ELR (cell line): ENCODE data around the gene UBLCP1.
A peak's percentile ranks its signal among the peaks of the same experiment; 100 is the strongest.

Source experiments
- DNase-seq: peaks from one replicate; pipeline ENCODE4 v3.0.0-alpha.2; 2015; ENCODE audit warnings: low read depth

The UBLCP1 gene

GRCh38 chr5:159313197-159313596 is 50.1 kb downstream of the UBLCP1 start:
- DNase-seq: no peak

GRCh38 chr5:159316519-159317383 is 53.7 kb downstream of the UBLCP1 start:
- DNase-seq: peak; percentile 64

DNA sequence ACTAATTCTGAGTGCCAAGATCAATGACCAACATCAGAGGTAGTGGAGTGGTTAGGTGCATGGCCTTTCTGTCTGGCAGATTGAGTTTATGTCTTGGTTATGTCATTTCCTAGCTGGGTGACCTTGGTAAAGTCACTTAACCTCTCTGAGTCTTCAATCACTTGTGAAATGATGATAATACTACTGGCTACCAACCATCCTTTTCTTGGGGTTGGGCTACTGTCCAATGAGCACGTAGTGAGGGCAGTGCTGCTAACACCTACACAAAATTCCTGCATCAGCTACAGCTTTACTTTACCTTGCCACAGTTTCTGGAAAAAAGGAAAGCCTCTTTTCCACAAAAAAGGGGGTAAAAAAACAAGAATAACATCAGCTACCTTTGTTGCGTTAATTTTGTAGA is 54.8 kb downstream of the UBLCP1 start:
- no peak for DNase-seq

DNA sequence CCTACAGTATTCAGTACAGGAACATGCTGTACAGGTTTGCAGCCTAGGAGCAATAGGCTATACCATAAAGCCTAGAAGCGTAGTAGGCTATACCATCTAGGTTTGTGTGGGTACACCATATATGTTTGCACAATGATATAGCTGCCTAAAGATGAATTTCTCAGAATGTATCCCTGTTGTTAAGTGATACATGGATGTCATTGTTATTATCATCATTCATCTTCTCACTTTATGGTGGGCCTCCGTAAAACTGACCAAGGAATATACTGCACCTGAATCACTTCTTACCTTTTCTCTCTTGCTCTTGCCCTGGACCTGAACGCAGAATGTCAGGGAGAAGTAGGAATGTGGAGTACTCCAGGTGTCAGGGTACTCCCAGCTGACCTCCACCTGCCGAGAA is 55.4 kb downstream of the UBLCP1 start:
- DNase-seq: no peak

- DNase-seq: no peak
Observed at GRCh38 chr5:159319363-159319762, 56.3 kb downstream of the UBLCP1 start.

DNA sequence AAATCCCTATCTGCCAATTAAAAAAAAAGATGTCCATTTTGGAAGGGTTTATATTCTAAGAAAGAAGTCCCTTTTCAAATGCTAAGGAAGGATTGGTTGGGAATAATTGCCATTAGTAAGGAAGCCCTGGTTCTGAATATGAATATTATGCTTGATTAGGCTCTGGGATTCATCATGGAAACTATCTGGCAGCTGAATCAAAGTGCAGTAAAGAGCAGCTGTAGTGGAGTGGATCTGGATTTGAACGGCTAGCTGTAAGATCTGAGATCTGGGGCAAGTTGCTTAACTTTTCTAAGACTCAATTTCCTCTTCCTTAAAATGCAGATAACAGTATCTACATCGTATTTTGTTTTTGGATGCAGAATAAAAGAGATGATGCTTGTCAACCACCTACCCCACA is 56.7 kb downstream of the UBLCP1 start:
- no peak for DNase-seq

- no peak for DNase-seq
Observed at GRCh38 chr5:159322180-159322579, 59.1 kb downstream of the UBLCP1 start.

GRCh38 chr5:159324102-159324755 is 61.1 kb downstream of the UBLCP1 start:
- peak; percentile 67 for DNase-seq

GRCh38 chr5:159324986-159325385 is 61.9 kb downstream of the UBLCP1 start:
- DNase-seq: no peak

DNA sequence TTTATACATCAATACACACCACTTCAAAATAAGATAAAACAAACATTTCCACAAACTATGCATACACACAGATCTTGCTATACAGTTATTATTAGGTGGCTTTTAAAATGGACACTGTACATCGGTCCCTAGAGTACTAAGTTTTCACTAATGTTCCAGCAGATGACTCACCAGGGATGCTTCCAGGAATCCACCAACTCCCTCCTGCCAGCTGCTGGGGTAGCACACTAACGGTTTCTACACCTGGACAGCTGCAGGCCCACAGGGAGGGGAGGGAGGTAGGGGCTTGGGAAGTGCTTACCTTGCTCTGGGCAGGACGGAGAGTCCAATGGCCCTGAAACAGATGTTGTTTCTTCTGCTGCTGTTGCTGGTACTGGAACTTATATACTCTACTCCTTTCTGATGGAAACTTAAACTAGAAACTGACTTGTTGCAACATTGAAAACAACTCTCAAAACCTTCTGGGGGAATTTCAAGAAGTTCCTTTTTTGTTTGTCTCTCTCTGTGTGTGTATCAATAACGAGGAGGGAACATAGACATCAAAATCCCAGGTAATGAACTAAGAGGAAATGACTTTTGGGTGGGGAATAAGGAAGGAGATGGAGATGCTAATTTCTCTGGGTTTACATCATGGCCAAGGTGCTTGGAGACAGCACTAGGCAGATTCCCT is 67.2 kb downstream of the UBLCP1 start, which contains the start of gene IL12B:
Gene IL12B, minus strand, starts transcription at position 357 of the 670 bp plus-strand sequence. CDS start 3,705 bp downstream, outside the sequence.
- peak; percentile 40 for DNase-seq

- peak; percentile 59 for DNase-seq
Observed at GRCh38 chr5:159331093-159331973, 68.2 kb downstream of the UBLCP1 start.

DNA sequence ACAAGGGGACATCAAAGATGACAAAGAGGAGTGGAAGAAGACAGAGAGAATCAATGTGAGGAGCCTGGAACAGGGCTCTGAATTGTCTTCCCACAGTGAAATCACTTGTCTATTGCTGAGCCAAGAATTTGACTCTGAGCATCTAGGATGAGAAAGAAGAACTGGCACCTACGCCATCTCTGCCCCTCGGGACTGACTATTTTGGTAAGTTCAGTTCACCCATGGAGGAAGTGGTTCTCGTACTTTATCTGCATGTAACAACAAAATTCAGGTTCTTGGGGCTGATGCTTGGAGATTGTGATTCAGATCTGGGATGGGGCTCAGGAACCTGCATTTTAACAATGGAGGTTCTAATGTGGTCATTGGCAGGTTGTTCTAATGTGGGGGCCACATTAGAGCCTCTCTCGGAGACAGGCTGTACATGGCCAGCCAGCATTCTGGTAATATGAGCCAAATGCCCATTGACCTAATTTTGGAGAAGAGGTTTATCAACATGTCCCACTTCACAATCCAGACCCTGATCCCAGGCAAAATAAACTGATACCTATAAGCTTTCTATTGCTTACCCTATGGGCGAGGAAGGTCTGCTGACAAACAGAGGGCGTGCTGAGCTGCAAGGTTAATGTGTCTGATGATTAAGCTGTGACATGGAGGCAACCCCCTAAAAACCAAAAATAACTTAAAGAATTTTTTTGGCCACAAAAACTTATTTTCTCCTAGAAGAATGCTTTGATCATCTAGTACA is 69.9 kb downstream of the UBLCP1 start:
- no peak for DNase-seq

GRCh38 chr5:159333545-159333925 is 70.4 kb downstream of the UBLCP1 start:
- DNase-seq: no peak
